Measurements from ENCODE around the gene IGFL4. TPM values are rescaled to one million over a fixed set of nuclear protein-coding genes. Genes with fewer than 3 reads are reported as not detected.
A peak's percentile ranks its signal among the peaks of the same experiment; 100 is the strongest.

Gene IGFL4
- total RNA-seq, 2 donors from 2014 or later = not detected

DNA sequence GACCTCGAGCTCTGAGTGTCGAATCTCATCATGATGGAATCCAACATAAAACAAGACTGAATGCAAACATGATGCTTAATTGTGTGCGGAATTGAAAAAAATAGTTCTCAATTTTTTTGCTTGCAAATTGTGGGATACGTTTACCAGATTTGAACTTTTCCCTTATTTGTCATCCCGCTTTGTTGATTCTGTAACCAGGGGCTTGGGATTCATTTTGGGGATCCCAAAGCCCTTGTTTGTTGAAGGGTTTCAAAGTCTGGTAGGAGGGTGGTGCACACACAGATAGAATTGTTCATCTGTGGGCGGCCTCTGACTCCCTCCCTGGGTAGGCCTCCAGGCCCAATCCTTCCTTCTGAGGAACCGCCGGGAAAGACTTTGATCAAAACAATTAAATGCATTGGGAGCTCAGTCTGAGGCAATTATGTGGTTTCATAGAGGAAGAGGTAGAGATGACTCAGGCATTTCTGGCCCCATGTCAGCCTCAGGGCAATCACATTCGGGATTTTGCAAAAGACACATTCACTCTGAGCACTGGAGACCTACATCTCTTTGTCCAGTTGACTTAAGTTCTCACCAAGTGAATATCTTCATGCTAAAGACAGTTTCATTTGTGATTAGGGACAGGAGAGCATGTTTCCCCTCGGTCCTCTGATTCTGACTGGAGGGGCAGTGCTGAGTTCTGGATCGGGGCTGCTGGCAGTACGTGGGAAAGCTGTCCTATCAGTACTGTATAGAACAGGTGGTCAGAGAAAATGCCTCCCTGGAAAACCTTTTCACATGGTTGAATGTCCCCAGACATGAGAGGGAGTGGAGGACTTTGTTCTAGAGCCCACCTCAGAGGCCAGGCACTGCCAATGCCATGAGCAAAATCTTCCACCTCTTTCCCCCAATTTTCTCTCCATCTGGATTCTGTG is 27.8 kb upstream of the IGFL4 start:
- Mint-ChIP-seq H3K9me3 (no peaks in the 10 kb centered on the region), H3K36me3 (no peaks in the 10 kb centered on the region), H3K27ac (no peak overlapping the region)
- ATAC-seq (peak in 1 of 2 donors; percentile 13), DNase-seq (ENCODE audit: low spot score in 2 of 2) (no peak)

GRCh38 chr19:46067691-46068090 is 26.9 kb upstream of the IGFL4 start:
- H3K36me3 Mint-ChIP-seq = no peaks in the 10 kb centered on the region
- no peak overlapping the region for H3K27ac Mint-ChIP-seq

DNA sequence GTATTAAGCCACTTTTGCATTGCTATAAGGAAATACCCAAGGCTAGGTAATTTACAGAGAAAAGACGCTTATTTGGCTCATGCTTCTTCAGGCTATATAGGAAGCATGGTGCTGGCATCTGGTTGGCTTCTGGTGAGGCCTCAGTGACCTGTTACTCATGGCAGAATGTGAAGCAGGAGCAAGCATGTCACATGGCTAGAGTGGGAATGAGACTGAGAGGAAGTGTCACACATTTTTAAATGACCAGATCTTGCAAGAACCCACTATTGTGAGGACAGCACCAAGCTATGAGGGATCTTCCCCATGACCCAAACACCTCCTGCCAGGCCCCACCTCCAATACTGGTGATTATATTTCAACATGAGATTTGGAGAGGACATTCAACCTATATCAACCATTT is 25.7 kb upstream of the IGFL4 start:
- Mint-ChIP-seq H3K9me3 (no peaks in the 10 kb centered on the region), H3K36me3 (peaks cover 0 to 5% of the 10 kb centered on the region in 2 donors), H3K27ac (no peak overlapping the region)
- DNase-seq (ENCODE audit: low spot score in 2 of 2) = no peak
- no peak for ATAC-seq

More at GRCh38 chr19:46067691-46068090, 26.9 kb upstream of the IGFL4 start:
- no peaks in the 10 kb centered on the region for H3K9me3 Mint-ChIP-seq
- DNase-seq (ENCODE audit: low spot score in 2 of 2) = no peak
- no peak for ATAC-seq

DNA sequence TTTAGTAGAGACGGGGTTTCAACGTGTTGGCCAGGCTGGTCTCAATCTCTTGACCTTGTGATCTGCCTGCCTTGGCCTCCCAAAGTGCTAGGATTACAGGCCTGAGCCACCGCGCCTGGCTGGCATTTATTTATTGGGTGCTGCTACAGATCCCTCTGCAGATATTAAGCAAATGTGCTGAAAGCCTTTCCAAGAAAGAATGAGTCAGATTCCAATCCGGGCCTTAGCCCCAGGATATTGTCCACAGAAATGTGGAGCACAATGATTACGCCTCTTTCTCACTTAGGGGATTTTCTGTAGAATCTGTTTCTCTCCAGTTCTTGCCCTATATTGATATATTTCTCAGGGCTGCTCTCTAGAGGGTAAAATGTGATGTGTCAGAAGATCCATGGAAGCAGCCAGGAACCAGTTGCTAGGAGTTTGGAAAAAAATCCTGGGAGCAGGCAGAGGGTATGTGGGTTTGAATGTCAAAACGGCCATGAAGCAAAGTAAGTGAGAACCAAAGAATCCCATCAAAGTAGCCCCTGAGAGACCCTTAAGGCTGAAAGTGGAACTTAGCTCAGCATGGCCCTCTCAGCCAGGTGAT is 24.8 kb upstream of the IGFL4 start:
- Mint-ChIP-seq H3K9me3 (no peaks in the 10 kb centered on the region), H3K27ac (no peak overlapping the region), H3K36me3 (peaks cover 0 to 5% of the 10 kb centered on the region in 2 donors)
- ATAC-seq = no peak
- DNase-seq (ENCODE audit: low spot score in 2 of 2) = no peak

- DNase-seq (ENCODE audit: low spot score in 2 of 2) = no peak
- no peak for ATAC-seq
- H3K36me3 Mint-ChIP-seq = peaks cover 0 to 5% of the 10 kb centered on the region in 2 donors
- H3K9me3 Mint-ChIP-seq = peaks cover 0 to 9% of the 10 kb centered on the region in 2 donors
- no peak overlapping the region for H3K27ac Mint-ChIP-seq
Measured at GRCh38 chr19:46063201-46063600, 22.4 kb upstream of the IGFL4 start.

DNA sequence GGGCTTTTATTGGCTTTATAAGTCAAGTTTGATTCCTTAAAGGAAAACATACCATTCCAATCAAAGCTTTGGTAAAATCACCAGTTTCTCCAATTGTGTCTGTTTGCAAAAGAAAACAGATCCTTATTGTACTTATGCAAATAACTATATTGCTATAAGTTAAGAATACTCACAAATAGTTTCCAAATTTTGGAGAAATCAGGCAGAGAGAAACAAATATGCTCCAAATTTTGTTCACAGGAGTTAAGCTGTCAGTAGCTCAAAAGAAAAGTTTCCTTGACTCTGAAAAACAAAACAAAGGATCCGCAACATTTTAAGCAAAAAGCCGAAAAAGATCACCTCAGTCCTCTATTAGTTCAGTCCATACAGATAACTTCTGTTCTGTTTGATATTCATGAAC is 19.2 kb upstream of the IGFL4 start:
- H3K27ac Mint-ChIP-seq = no peak overlapping the region
- no peak for ATAC-seq

DNA sequence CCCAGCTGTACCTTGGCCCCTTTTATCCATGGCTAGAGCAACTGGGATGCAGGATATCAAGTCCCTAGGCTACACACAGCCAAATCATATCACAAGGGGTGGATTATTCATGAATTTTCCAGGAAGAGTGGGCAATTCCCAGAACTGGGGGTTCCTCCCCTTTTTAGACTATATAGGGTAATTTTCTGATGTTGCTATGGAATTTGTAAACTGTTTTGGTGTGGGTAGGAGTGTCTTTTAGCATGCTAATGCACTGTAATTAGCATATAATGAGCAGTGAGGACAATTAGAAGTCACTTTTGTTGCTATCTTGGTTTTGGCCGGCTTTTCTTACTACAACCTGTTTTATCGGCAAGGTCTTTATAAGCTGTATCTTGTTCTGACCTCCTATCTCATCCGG is 18.0 kb upstream of the IGFL4 start:
- H3K9me3 Mint-ChIP-seq = peaks cover 0 to 9% of the 10 kb centered on the region in 2 donors
- H3K27ac Mint-ChIP-seq = no peak overlapping the region
- DNase-seq (ENCODE audit: low spot score in 2 of 2) (no peak), ATAC-seq (no peak)
- H3K36me3 Mint-ChIP-seq = peaks cover 0 to 5% of the 10 kb centered on the region in 2 donors

More for the DNA sequence above, 19.2 kb upstream of the IGFL4 start:
- H3K36me3 Mint-ChIP-seq = peaks cover 0 to 5% of the 10 kb centered on the region in 2 donors
- DNase-seq (ENCODE audit: low spot score in 2 of 2) = no peak
- H3K9me3 Mint-ChIP-seq = peaks cover 0 to 9% of the 10 kb centered on the region in 2 donors

- H3K9me3 Mint-ChIP-seq = peaks cover 0 to 9% of the 10 kb centered on the region in 2 donors
- DNase-seq (ENCODE audit: low spot score in 2 of 2) = no peak
- no peaks in the 10 kb centered on the region for H3K36me3 Mint-ChIP-seq
- no peak overlapping the region for H3K27ac Mint-ChIP-seq
- ATAC-seq = no peak
Measured at GRCh38 chr19:46056536-46056935, 15.7 kb upstream of the IGFL4 start.

DNA sequence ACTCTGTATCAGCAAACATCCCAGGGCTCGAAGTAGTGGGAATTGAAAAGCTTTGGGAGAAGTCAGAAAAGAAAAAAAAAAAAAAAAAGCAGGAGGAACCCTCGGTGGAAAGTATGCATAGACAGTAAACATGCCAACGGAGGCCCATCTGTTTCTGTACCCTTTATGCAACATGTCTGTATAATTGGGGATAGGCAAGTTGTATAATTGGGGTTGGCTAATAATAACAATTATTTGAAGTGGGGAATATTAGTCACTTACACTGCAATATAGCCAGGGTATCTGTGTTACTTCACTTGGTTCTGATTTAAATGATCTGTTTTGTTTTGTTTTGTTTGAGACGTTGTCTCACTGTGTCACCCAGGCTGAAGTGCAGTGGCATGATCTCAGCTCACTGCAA is 12.1 kb upstream of the IGFL4 start:
- DNase-seq (ENCODE audit: low spot score in 2 of 2) (no peak), ATAC-seq (no peak)
- H3K27ac Mint-ChIP-seq = no peak overlapping the region
- no peaks in the 10 kb centered on the region for H3K9me3 Mint-ChIP-seq
- H3K36me3 Mint-ChIP-seq = no peaks in the 10 kb centered on the region

- no peak overlapping the region for H3K27ac Mint-ChIP-seq
- H3K9me3 Mint-ChIP-seq = peaks cover 5 to 10% of the 10 kb centered on the region in 2 donors
- H3K36me3 Mint-ChIP-seq = peaks cover 16% of the 10 kb centered on the region in 2 donors
- ATAC-seq (no peak), DNase-seq (ENCODE audit: low spot score in 2 of 2) (no peak)
Measured at GRCh38 chr19:46049597-46049996, 8.8 kb upstream of the IGFL4 start.

- Mint-ChIP-seq H3K27ac (no peak overlapping the region), H3K9me3 (peaks cover 5 to 13% of the 10 kb centered on the region in 2 donors), H3K36me3 (peaks cover 16% of the 10 kb centered on the region in 2 donors)
- DNase-seq (ENCODE audit: low spot score in 2 of 2) = no peak
- ATAC-seq = no peak
Measured at GRCh38 chr19:46043519-46043918, 2.7 kb upstream of the IGFL4 start.

DNA sequence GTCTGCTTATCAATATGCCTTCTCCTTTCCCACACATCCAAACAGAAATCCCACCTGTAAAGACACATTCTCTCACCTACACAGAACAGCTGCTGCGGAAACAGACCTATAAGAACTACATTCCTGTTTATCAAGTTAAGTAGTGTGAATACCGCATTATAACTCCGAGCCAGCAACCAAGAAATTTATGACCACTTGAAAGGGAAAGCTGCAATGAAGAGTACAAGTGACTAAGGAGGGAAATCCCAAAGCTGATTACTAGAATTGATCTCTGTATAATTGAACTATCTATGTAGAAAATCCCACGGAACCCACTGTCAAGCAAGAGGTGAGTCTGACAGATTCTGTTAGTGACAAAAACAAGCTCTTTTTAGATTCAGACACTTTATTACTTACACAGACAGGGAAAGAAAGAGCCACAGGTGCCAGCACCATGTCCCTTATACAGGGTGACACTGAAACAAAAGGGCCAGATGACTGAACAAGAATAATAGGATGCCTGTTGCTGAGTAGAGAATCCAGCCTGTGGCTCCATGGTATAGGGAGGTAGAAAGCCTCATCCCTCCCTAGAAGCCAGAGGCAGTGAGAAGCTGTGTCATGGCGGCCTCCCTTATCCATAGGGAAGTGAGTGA is 1.6 kb upstream of the IGFL4 start:
- H3K27ac Mint-ChIP-seq = no peak overlapping the region
- H3K36me3 Mint-ChIP-seq = peaks cover 12 to 16% of the 10 kb centered on the region in 2 donors
- ATAC-seq (peak in 1 of 2 donors; percentile 68), DNase-seq (ENCODE audit: low spot score in 2 of 2) (no peak)
- peaks cover 5 to 13% of the 10 kb centered on the region in 2 donors for H3K9me3 Mint-ChIP-seq

DNA sequence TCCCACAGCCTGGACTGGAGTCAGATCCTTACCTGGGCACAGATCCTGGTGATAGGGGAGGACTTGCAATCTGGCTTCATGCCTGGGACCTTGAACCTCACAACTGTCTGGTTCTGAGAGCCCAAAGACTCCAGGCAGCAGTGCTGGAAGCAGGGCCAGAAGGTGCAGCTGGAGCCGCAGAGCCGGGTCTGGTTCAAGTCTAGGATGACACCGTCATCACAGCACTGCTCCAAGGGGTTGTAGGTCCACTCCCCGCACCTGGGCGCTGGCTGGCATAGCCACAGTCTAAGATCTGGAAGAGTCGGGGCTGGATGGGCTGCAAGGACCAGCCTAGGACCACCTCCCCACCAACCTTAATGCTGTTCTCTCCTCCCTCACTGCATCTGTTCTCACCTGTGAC is 677 bp downstream of the IGFL4 start:
- ATAC-seq (no peak), DNase-seq (ENCODE audit: low spot score in 2 of 2) (no peak)
- Mint-ChIP-seq H3K36me3 (no peaks in the 10 kb centered on the region), H3K27ac (no peak overlapping the region), H3K9me3 (peaks cover 0 to 3% of the 10 kb centered on the region in 2 donors)

DNA sequence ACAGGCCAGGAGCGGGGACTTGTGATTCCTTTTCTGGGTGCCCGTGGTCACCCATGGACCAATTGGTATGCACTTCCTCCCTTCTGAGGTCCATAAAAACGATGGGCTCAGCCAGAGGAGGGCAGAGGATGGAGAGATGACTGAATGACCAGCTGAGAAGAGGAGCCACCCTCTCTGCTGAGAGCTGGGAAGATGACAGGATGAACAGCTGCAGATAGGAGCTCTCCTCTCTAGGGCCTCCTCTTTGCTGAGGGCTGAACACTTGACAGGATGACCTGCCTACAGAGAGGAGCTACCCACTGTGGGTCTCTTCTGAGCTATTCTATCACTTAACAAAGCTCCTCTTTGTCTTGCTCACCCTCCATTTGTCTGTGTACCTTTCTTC is 4.1 kb downstream of the IGFL4 start:
- DNase-seq (ENCODE audit: low spot score in 2 of 2) = no peak
- Mint-ChIP-seq H3K9me3 (no peaks in the 10 kb centered on the region), H3K27ac (no peak overlapping the region), H3K36me3 (no peaks in the 10 kb centered on the region)
- ATAC-seq = no peak

GRCh38 chr19:46035986-46036743 is 4.6 kb downstream of the IGFL4 start:
- Mint-ChIP-seq H3K36me3 (no peaks in the 10 kb centered on the region), H3K9me3 (no peaks in the 10 kb centered on the region), H3K27ac (no peak overlapping the region)
- DNase-seq (ENCODE audit: low spot score in 2 of 2) (no peak), ATAC-seq (no peak)

DNA sequence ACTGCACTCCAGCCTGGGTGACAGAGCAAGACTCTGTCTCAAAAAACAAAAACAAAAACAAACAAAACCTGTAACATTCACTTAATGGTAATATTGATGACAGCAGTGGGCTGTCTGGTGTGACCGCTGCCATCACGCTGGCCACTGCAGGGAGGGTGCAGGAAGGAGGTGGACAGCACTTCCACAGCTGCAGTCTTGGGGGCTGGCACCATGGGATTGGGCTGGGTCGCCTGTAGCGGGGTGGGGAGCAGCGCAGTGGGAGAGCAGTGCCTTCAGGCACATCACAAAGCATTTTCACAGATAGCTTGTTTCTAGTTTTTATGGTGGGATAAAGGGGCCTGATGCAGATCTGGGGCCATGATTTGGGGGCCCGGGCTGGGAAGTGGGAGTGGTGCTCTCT is 5.3 kb downstream of the IGFL4 start:
- no peak for ATAC-seq
- H3K27ac Mint-ChIP-seq = no peak overlapping the region

DNA sequence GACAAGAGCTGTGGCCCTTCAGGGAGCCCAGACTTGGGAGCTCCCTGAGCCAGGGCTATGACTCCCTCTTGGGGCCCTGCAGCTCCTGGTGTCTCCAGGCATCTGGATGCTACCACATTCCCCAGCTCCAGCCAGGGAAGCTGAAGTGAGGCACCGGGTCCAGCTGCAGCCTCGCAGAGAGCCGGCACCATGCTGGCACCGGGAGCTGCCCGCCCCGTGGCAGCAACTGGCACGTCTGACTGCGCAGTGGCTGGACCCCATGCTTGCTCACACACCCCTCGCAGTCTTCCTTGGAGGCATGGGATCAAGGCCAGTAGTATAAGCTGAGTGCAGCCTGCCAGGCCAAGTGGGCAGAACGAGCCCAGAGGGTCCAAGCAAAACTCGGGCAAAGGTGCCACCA is 7.4 kb downstream of the IGFL4 start:
- Mint-ChIP-seq H3K9me3 (no peaks in the 10 kb centered on the region), H3K27ac (no peak overlapping the region), H3K36me3 (no peaks in the 10 kb centered on the region)
- no peak for ATAC-seq
- no peak for DNase-seq (ENCODE audit: low spot score in 2 of 2)

More for the DNA sequence above, 5.3 kb downstream of the IGFL4 start:
- no peak for DNase-seq (ENCODE audit: low spot score in 2 of 2)
- Mint-ChIP-seq H3K9me3 (no peaks in the 10 kb centered on the region), H3K36me3 (no peaks in the 10 kb centered on the region)

Data from activated naive CD4-positive, alpha-beta T cell treated with anti-CD3 and anti-CD28 coated beads, Interleukin-2, amount 50 U/mL, for 72 hours (primary cell).